ENCODE data around the gene CADM2.

CADM2 gene

GRCh38 chr3:85051786-85052185 lies 93.0 kb downstream of the CADM2 start:
- H3K4me3 ChIP-seq (replicated peaks; ENCODE audit: low read depth, low read length) = no peak overlapping the region
- H3K36me3 ChIP-seq (ENCODE audit: control insufficient read depth, insufficient read depth, low read length) = no peaks in the 10 kb centered on the region
- TF ChIP-seq CTCF (IDR thresholded peaks at IDR 0.05; ENCODE audit: insufficient read depth, low read length, poor library complexity, severe bottlenecking) = no peak

GRCh38 chr3:85053626-85054025 lies 94.8 kb downstream of the CADM2 start:
- H3K4me3 ChIP-seq (replicated peaks; ENCODE audit: low read depth, low read length) = no peak overlapping the region
- no peak for DNase-seq (ENCODE audit: extremely low read depth, insufficient read length)
- H3K36me3 ChIP-seq (ENCODE audit: control insufficient read depth, insufficient read depth, low read length) = no peaks in the 10 kb centered on the region
- H3K27me3 ChIP-seq (replicated peaks; ENCODE audit: control insufficient read depth, insufficient read depth, low read length) = no peaks in the 10 kb centered on the region
- TF ChIP-seq CTCF (IDR thresholded peaks at IDR 0.05; ENCODE audit: insufficient read depth, low read length, poor library complexity, severe bottlenecking) = no peak

More at GRCh38 chr3:85051786-85052185, 93.0 kb downstream of the CADM2 start:
- H3K27me3 ChIP-seq (replicated peaks; ENCODE audit: control insufficient read depth, insufficient read depth, low read length) = no peaks in the 10 kb centered on the region
- no peak for DNase-seq (ENCODE audit: extremely low read depth, insufficient read length)

GRCh38 chr3:85054579-85054978 lies 95.8 kb downstream of the CADM2 start:
- no peak for DNase-seq (ENCODE audit: extremely low read depth, insufficient read length)
- TF ChIP-seq CTCF (IDR thresholded peaks at IDR 0.05; ENCODE audit: insufficient read depth, low read length, poor library complexity, severe bottlenecking) = no peak
- no peak overlapping the region for H3K4me3 ChIP-seq (replicated peaks; ENCODE audit: low read depth, low read length)
- no peaks in the 10 kb centered on the region for H3K36me3 ChIP-seq (ENCODE audit: control insufficient read depth, insufficient read depth, low read length)
- H3K27me3 ChIP-seq (replicated peaks; ENCODE audit: control insufficient read depth, insufficient read depth, low read length) = no peaks in the 10 kb centered on the region

GRCh38 chr3:85068911-85069310 lies 110.1 kb downstream of the CADM2 start:
- H3K36me3 ChIP-seq (ENCODE audit: control insufficient read depth, insufficient read depth, low read length) = no peaks in the 10 kb centered on the region
- no peak for DNase-seq (ENCODE audit: extremely low read depth, insufficient read length)
- H3K4me3 ChIP-seq (replicated peaks; ENCODE audit: low read depth, low read length) = no peak overlapping the region
- TF ChIP-seq CTCF (IDR thresholded peaks at IDR 0.05; ENCODE audit: insufficient read depth, low read length, poor library complexity, severe bottlenecking) = no peak
- no peaks in the 10 kb centered on the region for H3K27me3 ChIP-seq (replicated peaks; ENCODE audit: control insufficient read depth, insufficient read depth, low read length)

- no peak for TF ChIP-seq CTCF (IDR thresholded peaks at IDR 0.05; ENCODE audit: insufficient read depth, low read length, poor library complexity, severe bottlenecking)
- Histone ChIP-seq H3K4me3 (replicated peaks; ENCODE audit: low read depth, low read length) (no peak overlapping the region), H3K36me3 (ENCODE audit: control insufficient read depth, insufficient read depth, low read length) (no peaks in the 10 kb centered on the region), H3K27me3 (replicated peaks; ENCODE audit: control insufficient read depth, insufficient read depth, low read length) (no peaks in the 10 kb centered on the region)
- no peak for DNase-seq (ENCODE audit: extremely low read depth, insufficient read length)
Measured at GRCh38 chr3:85074003-85074402, 115.2 kb downstream of the CADM2 start.

- no peak for DNase-seq (ENCODE audit: extremely low read depth, insufficient read length)
- no peak for TF ChIP-seq CTCF (IDR thresholded peaks at IDR 0.05; ENCODE audit: insufficient read depth, low read length, poor library complexity, severe bottlenecking)
- H3K4me3 ChIP-seq (replicated peaks; ENCODE audit: low read depth, low read length) = no peak overlapping the region
- no peaks in the 10 kb centered on the region for H3K27me3 ChIP-seq (replicated peaks; ENCODE audit: control insufficient read depth, insufficient read depth, low read length)
- H3K36me3 ChIP-seq (ENCODE audit: control insufficient read depth, insufficient read depth, low read length) = no peaks in the 10 kb centered on the region
Measured at GRCh38 chr3:85075663-85076062, 116.9 kb downstream of the CADM2 start.

All from GM06990 (cell line).